RWPE1 (cell line): ENCODE measurements around the gene CCR6.
"Not testable (repeated sequence)": the region's sequence is repeated elsewhere in the genome, so short reads cannot be mapped to it uniquely, and the experiment has no call there.

Experiments used
- CTCF ChIA-PET: fragments of 350-600 bp; sonication (Branson Sonifier 250); formaldehyde crosslinking; extraction: SDS; loops from one replicate; lab custom pipeline; 2021; lab: Yijun Ruan, JAX
- POLR2A ChIA-PET: fragments of 400-600 bp; formaldehyde crosslinking; extraction: SDS; loops from one replicate; lab custom pipeline; 2020; ENCODE audit warnings: antibody characterized with exemption; ENCODE audit not compliant: low non-redundant PET; lab: Yijun Ruan, JAX
- DNase-seq: peaks from one replicate; pipeline ENCODE4 v3.0.0; 2012; ENCODE audit warnings: low spot score
- H3K27ac ChIP-seq: fragments of 450-650 bp; 2 replicates; pipeline ENCODE4 v1.5.1; 2017
- TF ChIP-seq, protein P1 (sequence below): fragments of 450-650 bp; conservative IDR thresholded peaks from 2 replicates; pipeline ENCODE4 v1.5.1; 2017; ENCODE audit warnings: low read depth, mild to moderate bottlenecking

The CCR6 gene

GRCh38 chr6:167157863-167158262 is 35.0 kb downstream of the CCR6 start, which contains the start of gene GPR31:
Gene GPR31 (minus strand): TSS chr6:167157980. CDS start chr6:167157831, 149 bp downstream.
- DNase-seq = no peak
- CTCF ChIA-PET = interaction anchor here (0.9 kb wide), 1 partner anchor 16 kb away, joined by 3 read pairs; no protein-coding TSS in a partner anchor
- POLR2A ChIA-PET = no interaction called here
- TF ChIP-seq, protein P1, sequence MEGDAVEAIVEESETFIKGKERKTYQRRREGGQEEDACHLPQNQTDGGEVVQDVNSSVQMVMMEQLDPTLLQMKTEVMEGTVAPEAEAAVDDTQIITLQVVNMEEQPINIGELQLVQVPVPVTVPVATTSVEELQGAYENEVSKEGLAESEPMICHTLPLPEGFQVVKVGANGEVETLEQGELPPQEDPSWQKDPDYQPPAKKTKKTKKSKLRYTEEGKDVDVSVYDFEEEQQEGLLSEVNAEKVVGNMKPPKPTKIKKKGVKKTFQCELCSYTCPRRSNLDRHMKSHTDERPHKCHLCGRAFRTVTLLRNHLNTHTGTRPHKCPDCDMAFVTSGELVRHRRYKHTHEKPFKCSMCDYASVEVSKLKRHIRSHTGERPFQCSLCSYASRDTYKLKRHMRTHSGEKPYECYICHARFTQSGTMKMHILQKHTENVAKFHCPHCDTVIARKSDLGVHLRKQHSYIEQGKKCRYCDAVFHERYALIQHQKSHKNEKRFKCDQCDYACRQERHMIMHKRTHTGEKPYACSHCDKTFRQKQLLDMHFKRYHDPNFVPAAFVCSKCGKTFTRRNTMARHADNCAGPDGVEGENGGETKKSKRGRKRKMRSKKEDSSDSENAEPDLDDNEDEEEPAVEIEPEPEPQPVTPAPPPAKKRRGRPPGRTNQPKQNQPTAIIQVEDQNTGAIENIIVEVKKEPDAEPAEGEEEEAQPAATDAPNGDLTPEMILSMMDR = no peak
- no peak within 1 kb of the TSS for H3K27ac ChIP-seq

DNA sequence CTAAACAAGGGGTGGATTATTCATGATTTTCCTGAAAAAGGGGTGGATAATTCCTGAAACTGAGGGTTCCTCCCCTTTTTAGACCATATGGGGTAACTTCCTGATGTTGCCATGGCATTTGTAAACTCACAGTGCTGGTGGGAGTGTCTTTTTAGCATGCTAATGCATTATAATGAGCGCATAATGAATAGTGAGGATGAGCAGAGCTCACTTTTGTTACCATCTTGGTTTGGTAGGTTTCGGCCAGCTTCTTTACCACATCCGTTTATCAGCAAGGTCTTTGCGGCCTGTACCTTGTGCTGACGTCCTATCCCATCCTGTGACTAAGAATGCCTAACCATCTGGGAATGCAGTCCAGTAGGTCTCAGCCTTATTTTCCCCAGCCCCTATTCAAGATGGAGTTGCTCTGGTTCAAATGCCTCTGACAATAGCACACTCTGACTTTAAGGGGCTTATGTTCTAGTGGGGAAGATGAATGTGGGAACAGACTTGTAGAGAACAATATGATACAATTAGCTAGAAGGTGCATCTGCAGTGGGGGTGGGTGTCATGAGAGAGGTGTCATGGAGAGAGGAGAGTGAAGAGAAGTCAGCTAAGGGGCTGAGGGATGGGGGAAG is 39.1 kb downstream of the CCR6 start:
- TF ChIP-seq, protein P1 = no peak
- DNase-seq = no peak
- H3K27ac ChIP-seq = no peak overlapping the region
- POLR2A ChIA-PET = no interaction called here
- CTCF ChIA-PET = interaction anchor here (0.6 kb wide), 1 partner anchor 210 kb away, joined by 3 read pairs; no protein-coding TSS in a partner anchor

DNA sequence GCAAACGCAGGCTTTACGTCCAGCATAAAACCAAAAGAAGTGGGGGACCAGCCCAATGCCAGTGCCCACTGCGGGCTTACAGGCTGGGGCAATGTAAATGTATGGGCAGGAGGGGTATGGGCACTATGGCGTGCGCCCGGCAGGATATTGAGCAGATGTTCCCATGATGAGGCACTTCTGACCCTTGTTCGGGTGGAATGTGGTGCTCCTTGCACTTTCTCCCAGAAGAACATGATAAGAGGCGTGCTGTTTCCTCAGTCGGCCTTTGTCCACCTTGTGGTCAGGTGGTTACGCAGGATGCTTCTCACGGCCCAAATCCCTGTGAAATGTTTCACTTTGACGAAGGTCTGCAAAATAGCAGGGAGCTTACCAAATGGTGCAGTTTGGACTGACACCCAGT is 39.7 kb downstream of the CCR6 start:
- ChIA-PET POLR2A (no interaction called here), CTCF (no interaction called here)
- TF ChIP-seq, protein P1 = no peak
- DNase-seq = no peak
- H3K27ac ChIP-seq = no peak overlapping the region

GRCh38 chr6:167163476-167164011 is 40.6 kb downstream of the CCR6 start:
- TF ChIP-seq, protein P1 = no peak
- ChIA-PET CTCF (interaction anchor here (0.5 to 0.6 kb wide), 2 partner anchors 97 to 418 kb away, joined by 3 read pairs; no protein-coding TSS in a partner anchor), POLR2A (no interaction called here)
- H3K27ac ChIP-seq = no peak overlapping the region
- no peak for DNase-seq

- CTCF ChIA-PET = interaction anchor here (0.5 to 0.6 kb wide), 2 partner anchors 96 to 418 kb away, joined by 3 read pairs; no protein-coding TSS in a partner anchor
- TF ChIP-seq, protein P1 = no peak
- no peak for DNase-seq
- POLR2A ChIA-PET = no interaction called here
- H3K27ac ChIP-seq = no peak overlapping the region
Measured at GRCh38 chr6:167164261-167164660, 41.4 kb downstream of the CCR6 start.

DNA sequence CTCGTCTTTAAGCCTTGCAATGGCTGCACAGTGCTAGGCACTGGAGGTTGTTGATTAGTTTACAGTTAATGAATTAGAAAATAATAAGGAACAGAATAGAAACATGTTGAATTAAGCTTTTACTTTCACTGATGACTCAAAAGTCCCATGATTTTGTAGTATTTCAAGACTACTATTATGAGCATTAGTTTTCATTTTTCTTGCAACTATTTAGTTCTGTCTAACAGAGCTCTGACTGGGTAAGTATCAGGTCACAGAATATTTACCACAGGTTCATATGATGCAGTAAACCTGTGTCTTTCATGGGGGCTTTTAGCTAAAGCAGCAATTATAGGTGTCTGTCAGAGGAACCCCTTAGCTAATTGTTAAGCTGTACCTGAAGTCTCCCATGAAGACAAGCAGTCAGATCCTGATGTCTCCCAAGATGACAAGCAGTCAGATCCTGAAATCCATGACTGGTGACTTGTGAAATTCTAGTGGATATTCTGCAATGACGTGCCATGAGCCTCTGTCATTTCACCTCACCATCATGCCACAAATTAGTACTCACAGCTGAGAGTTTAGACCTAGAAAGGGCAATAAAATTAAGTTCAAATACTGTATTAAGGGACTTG is 43.1 kb downstream of the CCR6 start:
- TF ChIP-seq, protein P1 = no peak
- DNase-seq = no peak
- H3K27ac ChIP-seq = no peak overlapping the region
- ChIA-PET POLR2A (no interaction called here), CTCF (no interaction called here)

DNA sequence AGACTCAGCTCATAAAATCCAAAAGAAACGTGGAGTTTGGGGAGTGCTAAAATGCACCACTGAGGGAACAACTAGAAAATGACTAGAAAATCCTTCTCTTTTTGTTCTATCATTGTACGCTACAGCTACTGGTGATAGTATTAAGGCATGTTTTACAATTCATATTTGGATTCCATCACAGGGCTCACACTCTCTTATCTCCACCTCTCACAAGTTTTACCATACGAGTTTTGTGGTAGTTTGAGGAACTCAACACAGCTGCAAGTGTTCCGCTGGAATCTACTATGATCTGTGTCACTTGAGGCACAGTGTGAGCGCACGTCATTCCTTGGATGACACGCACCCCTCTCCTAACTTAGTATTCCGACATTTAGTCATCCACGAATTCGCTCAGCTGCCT is 44.8 kb downstream of the CCR6 start:
- POLR2A ChIA-PET, H3K27ac ChIP-seq, CTCF ChIA-PET, DNase-seq: not testable (repeated sequence)

DNA sequence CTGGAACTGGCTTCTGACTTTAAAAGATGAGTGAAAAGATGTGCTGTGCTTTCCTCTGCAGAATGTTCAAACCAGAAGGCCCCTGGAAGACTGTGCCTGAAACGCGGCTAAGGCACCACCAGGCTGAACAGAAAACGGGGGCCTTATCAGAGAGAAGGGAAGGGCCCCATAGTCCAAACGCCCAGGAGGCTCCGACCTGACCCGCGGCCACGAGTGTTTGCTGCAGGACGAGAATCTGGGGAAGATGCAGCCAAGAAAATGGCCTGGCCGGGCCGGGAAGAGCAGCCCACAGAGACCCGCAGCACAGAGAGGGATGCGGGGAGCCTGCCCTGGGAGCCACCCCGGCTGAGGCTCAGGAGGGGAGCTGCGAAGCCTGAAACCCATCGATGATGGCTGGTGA is 45.4 kb downstream of the CCR6 start:
- POLR2A ChIA-PET, CTCF ChIA-PET, DNase-seq, H3K27ac ChIP-seq: not testable (repeated sequence)

DNA sequence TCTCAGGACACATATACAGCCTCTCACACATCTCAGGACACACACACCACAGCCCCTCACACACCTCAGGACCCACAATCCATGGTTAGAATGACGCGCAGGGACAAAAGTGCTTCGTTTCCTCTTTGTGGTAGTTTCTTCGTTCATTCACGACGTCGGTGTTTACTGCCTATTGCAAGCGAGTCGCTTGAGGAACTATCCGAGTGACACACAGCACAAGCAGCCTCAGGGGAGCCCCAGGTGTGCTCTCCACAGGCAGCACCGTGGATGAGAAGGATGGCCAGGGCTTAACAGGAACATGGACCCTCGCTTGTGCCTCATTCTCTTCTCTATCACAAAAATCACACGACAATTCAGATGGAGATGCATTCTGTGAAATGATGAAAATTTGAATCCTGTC is 47.0 kb downstream of the CCR6 start:
- CTCF ChIA-PET, POLR2A ChIA-PET, DNase-seq, H3K27ac ChIP-seq: not testable (repeated sequence)

- CTCF ChIA-PET, POLR2A ChIA-PET, DNase-seq: not testable (repeated sequence)
Measured at GRCh38 chr6:167171300-167171699, 48.4 kb downstream of the CCR6 start.

More at GRCh38 chr6:167171300-167171699, 48.4 kb downstream of the CCR6 start:
- not testable (repeated sequence) for H3K27ac ChIP-seq
